Fibroblast of pulmonary artery (primary cell): ENCODE measurements around the gene BEAN1.

ENCODE experiments used
- DNase-seq: peaks from one replicate; pipeline ENCODE4 v3.0.0-alpha.2; 2010; ENCODE audit warnings: low read depth
- H3K4me3 ChIP-seq: replicated peaks from 2 replicates; pipeline ENCODE4 v1.5.1; 2011; ENCODE audit warnings: low read depth, mild to moderate bottlenecking, control low read depth, low read length, moderate library complexity
- TF ChIP-seq, protein P1 (sequence below): IDR thresholded peaks from 2 replicates; pipeline ENCODE4 v1.5.1; 2011; ENCODE audit warnings: mild to moderate bottlenecking, control low read depth, low read length, inconsistent platforms; ENCODE audit errors: missing control alignments

Gene BEAN1

GRCh38 chr16:66402591-66403230 lies 24.4 kb upstream of the BEAN1 start:
- TF ChIP-seq, protein P1, sequence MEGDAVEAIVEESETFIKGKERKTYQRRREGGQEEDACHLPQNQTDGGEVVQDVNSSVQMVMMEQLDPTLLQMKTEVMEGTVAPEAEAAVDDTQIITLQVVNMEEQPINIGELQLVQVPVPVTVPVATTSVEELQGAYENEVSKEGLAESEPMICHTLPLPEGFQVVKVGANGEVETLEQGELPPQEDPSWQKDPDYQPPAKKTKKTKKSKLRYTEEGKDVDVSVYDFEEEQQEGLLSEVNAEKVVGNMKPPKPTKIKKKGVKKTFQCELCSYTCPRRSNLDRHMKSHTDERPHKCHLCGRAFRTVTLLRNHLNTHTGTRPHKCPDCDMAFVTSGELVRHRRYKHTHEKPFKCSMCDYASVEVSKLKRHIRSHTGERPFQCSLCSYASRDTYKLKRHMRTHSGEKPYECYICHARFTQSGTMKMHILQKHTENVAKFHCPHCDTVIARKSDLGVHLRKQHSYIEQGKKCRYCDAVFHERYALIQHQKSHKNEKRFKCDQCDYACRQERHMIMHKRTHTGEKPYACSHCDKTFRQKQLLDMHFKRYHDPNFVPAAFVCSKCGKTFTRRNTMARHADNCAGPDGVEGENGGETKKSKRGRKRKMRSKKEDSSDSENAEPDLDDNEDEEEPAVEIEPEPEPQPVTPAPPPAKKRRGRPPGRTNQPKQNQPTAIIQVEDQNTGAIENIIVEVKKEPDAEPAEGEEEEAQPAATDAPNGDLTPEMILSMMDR: no peak
- DNase-seq: no peak
- no peak overlapping the region for H3K4me3 ChIP-seq

- TF ChIP-seq, protein P1: no peak
- no peak for DNase-seq
- no peak overlapping the region for H3K4me3 ChIP-seq
Measured at GRCh38 chr16:66403531-66404145, 23.5 kb upstream of the BEAN1 start.

DNA sequence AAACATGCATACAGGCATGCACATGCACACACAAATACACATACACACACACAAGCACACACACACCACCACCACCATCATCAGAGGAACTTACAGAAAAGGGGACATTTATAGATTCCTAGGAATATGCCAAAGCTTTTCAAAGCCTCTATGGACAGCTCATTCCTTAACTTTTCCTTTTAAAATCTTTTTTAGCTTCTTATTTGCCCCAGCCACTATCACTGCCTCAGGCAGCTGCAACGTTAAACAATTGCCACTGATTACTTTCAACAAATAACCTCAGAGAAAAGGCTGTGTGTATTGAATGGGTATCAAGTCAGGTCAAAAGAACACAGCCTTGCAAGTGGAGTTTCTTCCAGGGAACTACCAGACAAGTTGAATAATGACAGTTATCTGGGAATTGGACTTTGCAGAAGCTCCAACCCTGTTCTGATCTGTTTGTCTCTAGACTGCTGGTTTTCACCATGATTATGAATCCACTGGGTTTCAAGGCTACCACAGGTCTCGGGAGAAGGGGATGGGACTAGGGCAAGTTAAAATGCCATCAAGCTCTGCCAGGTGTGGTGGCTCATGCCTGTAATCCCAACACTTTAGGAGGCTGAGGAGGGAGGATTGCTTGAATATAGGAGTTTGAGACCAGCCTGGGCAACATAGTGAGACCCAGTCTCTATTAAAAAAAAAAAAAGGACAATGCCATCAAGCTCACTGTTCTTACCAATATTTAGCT lies 21.9 kb upstream of the BEAN1 start:
- no peak for DNase-seq
- TF ChIP-seq, protein P1: no peak

GRCh38 chr16:66406534-66407221 lies 20.4 kb upstream of the BEAN1 start:
- H3K4me3 ChIP-seq: peak overlapping the region; percentile 65
- TF ChIP-seq, protein P1: peak; percentile 70
- peak; percentile 74 for DNase-seq

More for the DNA sequence above, 21.9 kb upstream of the BEAN1 start:
- H3K4me3 ChIP-seq: no peak overlapping the region

DNA sequence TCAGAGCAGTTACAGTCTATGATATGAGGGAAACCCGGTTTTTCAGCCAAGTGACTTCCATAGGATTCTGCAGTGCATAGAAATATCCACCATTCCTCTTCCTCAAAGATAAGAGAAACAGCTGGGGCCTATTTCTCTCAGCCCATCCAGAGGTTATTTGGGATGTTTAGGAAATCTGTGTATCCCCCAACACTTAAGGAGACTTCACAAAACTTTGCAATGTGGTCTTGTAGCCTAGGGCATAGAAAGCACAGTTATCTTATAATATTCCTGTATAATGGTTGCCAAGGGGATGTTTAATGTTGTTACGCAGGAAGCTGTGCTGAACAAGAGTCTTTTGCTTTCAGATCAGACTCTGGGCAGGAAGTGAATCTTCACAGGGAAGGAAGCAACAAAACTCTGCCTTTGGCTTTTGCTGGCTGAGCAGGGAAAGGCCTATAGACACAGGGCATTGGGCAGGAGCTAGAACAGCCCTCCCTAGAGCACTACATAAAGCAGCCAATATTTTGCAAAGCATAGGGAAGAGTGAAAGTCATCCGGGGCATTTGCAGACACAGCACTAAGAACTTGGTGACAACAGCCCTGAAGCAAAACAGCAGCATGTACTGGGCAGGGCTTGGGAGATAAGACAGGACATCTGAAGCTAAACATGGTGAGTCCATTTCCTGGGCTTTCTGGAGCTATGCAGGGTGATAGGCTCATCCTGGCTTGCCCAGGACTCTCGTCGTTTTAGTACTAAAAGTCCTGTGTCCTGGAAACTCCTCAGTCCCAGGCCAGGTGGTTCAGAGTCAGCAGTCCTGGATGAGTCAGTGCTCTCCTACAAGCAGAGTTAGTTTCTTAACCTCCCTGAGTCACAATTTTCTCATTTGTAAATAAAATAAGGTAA lies 18.7 kb upstream of the BEAN1 start:
- DNase-seq: peak; percentile 84

More for the DNA sequence above, 18.7 kb upstream of the BEAN1 start:
- peak overlapping the region; percentile 43 for H3K4me3 ChIP-seq
- TF ChIP-seq, protein P1: no peak
